ENCODE measurements around the gene C1orf115. TPM values are rescaled to one million over a fixed set of nuclear protein-coding genes. Genes with fewer than 3 reads are reported as not detected.

C1orf115 gene
- total RNA-seq, 1 donor, result 0.36 TPM

DNA sequence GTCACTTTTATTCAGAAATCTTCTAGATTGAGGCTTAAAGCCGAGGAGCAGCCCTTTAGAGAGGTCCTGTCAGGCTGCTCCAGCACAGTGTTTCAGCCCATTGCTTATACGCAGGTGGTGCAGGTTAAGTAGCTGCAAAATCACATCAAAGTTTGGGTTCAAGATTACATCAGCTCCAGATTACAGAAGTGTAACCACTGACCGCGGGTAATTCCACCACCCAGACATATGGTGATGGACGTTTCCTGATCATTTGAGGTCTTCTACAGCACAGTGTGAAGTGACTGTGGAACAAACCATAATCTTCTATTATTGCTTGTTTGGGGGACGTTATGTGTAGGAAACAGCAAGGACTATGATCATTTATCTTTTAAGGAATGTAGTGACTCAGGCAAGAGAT is 11.8 kb downstream of the C1orf115 start:
- no peaks in the 10 kb centered on the region for H3K4me1 ChIP-seq (ENCODE audit: insufficient read depth, low read length)
- peak; percentile 62 for DNase-seq (ENCODE audit: insufficient read length, low spot score, missing footprints)
- no peaks in the 10 kb centered on the region for H3K79me2 ChIP-seq (ENCODE audit: insufficient read depth, low read length)
- peaks cover 6% of the 10 kb centered on the region for H3K27me3 ChIP-seq (ENCODE audit: insufficient read depth, low read length)
- H3K4me3 ChIP-seq (ENCODE audit: insufficient read depth, low read length), result no peak overlapping the region
- H3K36me3 ChIP-seq (ENCODE audit: insufficient read depth, low read length), result no peaks in the 10 kb centered on the region
- H4K20me1 ChIP-seq (ENCODE audit: insufficient read depth, low read length), result no peaks in the 10 kb centered on the region
- H2AFZ ChIP-seq (ENCODE audit: low read length), result no peak overlapping the region
- no peak overlapping the region for H3K4me2 ChIP-seq (ENCODE audit: insufficient read depth, low read length)
- TF ChIP-seq, protein P1, sequence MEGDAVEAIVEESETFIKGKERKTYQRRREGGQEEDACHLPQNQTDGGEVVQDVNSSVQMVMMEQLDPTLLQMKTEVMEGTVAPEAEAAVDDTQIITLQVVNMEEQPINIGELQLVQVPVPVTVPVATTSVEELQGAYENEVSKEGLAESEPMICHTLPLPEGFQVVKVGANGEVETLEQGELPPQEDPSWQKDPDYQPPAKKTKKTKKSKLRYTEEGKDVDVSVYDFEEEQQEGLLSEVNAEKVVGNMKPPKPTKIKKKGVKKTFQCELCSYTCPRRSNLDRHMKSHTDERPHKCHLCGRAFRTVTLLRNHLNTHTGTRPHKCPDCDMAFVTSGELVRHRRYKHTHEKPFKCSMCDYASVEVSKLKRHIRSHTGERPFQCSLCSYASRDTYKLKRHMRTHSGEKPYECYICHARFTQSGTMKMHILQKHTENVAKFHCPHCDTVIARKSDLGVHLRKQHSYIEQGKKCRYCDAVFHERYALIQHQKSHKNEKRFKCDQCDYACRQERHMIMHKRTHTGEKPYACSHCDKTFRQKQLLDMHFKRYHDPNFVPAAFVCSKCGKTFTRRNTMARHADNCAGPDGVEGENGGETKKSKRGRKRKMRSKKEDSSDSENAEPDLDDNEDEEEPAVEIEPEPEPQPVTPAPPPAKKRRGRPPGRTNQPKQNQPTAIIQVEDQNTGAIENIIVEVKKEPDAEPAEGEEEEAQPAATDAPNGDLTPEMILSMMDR (IDR thresholded peaks at IDR 0.05; ENCODE audit: extremely low read depth, low read depth, low read length), result no peak
- H3K9me3 ChIP-seq (ENCODE audit: low read depth, low read length), result no peaks in the 10 kb centered on the region
- no peak overlapping the region for H3K27ac ChIP-seq (ENCODE audit: low read depth, low read length)

DNA sequence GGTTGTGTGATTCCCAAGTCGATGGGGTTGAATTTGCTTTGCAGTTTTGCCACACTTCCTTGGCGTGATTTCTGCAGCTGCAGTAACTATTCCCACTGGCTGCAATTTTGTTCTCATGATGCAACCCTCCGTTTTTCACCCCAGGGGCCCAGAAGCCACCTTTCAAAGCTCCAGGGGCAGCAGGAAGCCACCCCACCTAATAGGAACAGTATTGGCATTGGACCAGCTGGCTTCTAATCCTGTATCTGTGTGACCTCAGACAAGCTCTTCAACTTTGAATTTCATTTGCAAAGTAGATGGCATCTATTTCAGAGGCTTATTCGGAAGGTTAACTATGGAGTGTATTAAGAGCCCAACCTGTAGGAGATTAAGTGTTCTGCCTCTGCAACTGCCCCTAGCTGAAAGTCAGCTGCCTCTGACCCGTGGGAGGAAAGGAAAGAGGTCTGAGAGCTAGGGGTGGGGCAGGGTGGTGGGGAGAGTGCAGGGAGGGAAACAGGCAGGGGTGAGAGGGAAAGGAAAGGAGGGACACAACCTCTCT is 12.6 kb downstream of the C1orf115 start:
- no peak overlapping the region for H3K4me2 ChIP-seq (ENCODE audit: insufficient read depth, low read length)
- H3K4me1 ChIP-seq (ENCODE audit: insufficient read depth, low read length), result no peaks in the 10 kb centered on the region
- TF ChIP-seq, protein P1 (IDR thresholded peaks at IDR 0.05; ENCODE audit: extremely low read depth, low read depth, low read length), result no peak
- no peaks in the 10 kb centered on the region for H4K20me1 ChIP-seq (ENCODE audit: insufficient read depth, low read length)
- H3K36me3 ChIP-seq (ENCODE audit: insufficient read depth, low read length), result no peaks in the 10 kb centered on the region
- DNase-seq (ENCODE audit: insufficient read length, low spot score, missing footprints), result no peak
- H3K4me3 ChIP-seq (ENCODE audit: insufficient read depth, low read length), result no peak overlapping the region
- no peak overlapping the region for H2AFZ ChIP-seq (ENCODE audit: low read length)
- H3K9me3 ChIP-seq (ENCODE audit: low read depth, low read length), result no peaks in the 10 kb centered on the region
- no peak overlapping the region for H3K27ac ChIP-seq (ENCODE audit: low read depth, low read length)
- H3K79me2 ChIP-seq (ENCODE audit: insufficient read depth, low read length), result no peaks in the 10 kb centered on the region
- H3K27me3 ChIP-seq (ENCODE audit: insufficient read depth, low read length), result peaks cover 6% of the 10 kb centered on the region

DNA sequence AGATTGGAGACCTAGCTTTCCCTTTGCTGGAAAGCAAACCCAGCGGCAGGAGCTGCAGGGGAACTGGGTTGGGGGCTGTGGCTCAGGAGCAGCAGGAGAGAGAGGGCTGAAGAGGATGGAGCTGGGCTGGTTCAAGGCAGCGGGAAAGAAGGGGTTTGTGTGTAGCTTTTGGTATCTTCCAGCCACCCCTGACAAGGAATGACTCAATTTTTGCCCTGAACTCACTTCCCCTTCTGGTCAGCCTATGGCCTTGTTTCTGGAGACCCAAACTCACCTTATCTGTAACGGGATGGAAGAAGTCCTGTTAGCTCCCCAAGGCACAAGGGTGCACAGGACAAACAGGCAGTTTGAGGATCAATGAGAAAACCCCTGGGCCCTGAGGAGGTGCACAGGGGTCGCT is 13.1 kb downstream of the C1orf115 start:
- TF ChIP-seq, protein P1 (IDR thresholded peaks at IDR 0.05; ENCODE audit: extremely low read depth, low read depth, low read length), result no peak
- DNase-seq (ENCODE audit: insufficient read length, low spot score, missing footprints), result no peak
- Histone ChIP-seq H3K9me3 (ENCODE audit: low read depth, low read length) (no peaks in the 10 kb centered on the region), H2AFZ (ENCODE audit: low read length) (no peak overlapping the region), H3K4me3 (ENCODE audit: insufficient read depth, low read length) (no peak overlapping the region), H3K36me3 (ENCODE audit: insufficient read depth, low read length) (no peaks in the 10 kb centered on the region), H3K4me1 (ENCODE audit: insufficient read depth, low read length) (no peaks in the 10 kb centered on the region), H3K79me2 (ENCODE audit: insufficient read depth, low read length) (no peaks in the 10 kb centered on the region), H3K27ac (ENCODE audit: low read depth, low read length) (no peak overlapping the region), H3K27me3 (ENCODE audit: insufficient read depth, low read length) (peaks cover 6% of the 10 kb centered on the region), H3K4me2 (ENCODE audit: insufficient read depth, low read length) (no peak overlapping the region), H4K20me1 (ENCODE audit: insufficient read depth, low read length) (no peaks in the 10 kb centered on the region)

GRCh38 chr1:220705782-220706181 is 15.6 kb downstream of the C1orf115 start:
- TF ChIP-seq, protein P1 (IDR thresholded peaks at IDR 0.05; ENCODE audit: extremely low read depth, low read depth, low read length), result no peak
- Histone ChIP-seq H3K4me3 (ENCODE audit: insufficient read depth, low read length) (no peak overlapping the region), H3K4me2 (ENCODE audit: insufficient read depth, low read length) (no peak overlapping the region), H3K4me1 (ENCODE audit: insufficient read depth, low read length) (no peaks in the 10 kb centered on the region), H3K9me3 (ENCODE audit: low read depth, low read length) (no peaks in the 10 kb centered on the region), H3K27ac (ENCODE audit: low read depth, low read length) (no peak overlapping the region), H2AFZ (ENCODE audit: low read length) (no peak overlapping the region), H3K27me3 (ENCODE audit: insufficient read depth, low read length) (peaks cover 6% of the 10 kb centered on the region), H3K79me2 (ENCODE audit: insufficient read depth, low read length) (no peaks in the 10 kb centered on the region), H3K36me3 (ENCODE audit: insufficient read depth, low read length) (no peaks in the 10 kb centered on the region), H4K20me1 (ENCODE audit: insufficient read depth, low read length) (no peaks in the 10 kb centered on the region)
- no peak for DNase-seq (ENCODE audit: insufficient read length, low spot score, missing footprints)

All from osteoblast (primary cell).